Neural cell (in vitro differentiated cells): ENCODE results near the gene ARHGDIB. TPM values are rescaled to one million over a fixed set of nuclear protein-coding genes. Genes with fewer than 3 reads are reported as not detected.

Experiments used
- H2AFZ ChIP-seq: fragments of 200-600, 300-800 bp; sonication (generic), shearing (Covaris generic); 2 replicates; pipeline ENCODE4 v1.6.0; 2014; ENCODE audit warnings: low read depth, mild to moderate bottlenecking, antibody characterized with exemption, low read length, moderate library complexity
- H3F3A ChIP-seq: fragments of 200-600 bp; shearing (Covaris generic); 2 replicates; pipeline ENCODE4 v1.6.1; 2016; ENCODE audit warnings: mild to moderate bottlenecking, moderate library complexity, mixed read lengths, antibody characterized with exemption, low read length; ENCODE audit not compliant: insufficient read depth, poor library complexity, severe bottlenecking
- H3K27ac ChIP-seq: fragments of 200-600, 300-800 bp; sonication (generic), shearing (Covaris generic); 2 replicates; pipeline ENCODE4 v1.5.1; 2014; ENCODE audit warnings: mild to moderate bottlenecking, low read length, moderate library complexity
- H3K27me3 ChIP-seq: fragments of 300-800, 200-600 bp; sonication (generic), shearing (Covaris generic); 2 replicates; pipeline ENCODE4 v1.6.0; 2014; ENCODE audit warnings: mild to moderate bottlenecking, low read depth, low read length, moderate library complexity; ENCODE audit not compliant: insufficient read depth
- H3K36me3 ChIP-seq: fragments of 300-800, 200-600 bp; sonication (generic), shearing (Covaris generic); 2 replicates; pipeline ENCODE4 v1.5.1; 2014; ENCODE audit warnings: mild to moderate bottlenecking, antibody characterized with exemption, low read length, moderate library complexity; ENCODE audit not compliant: insufficient read depth
- H3K4me2 ChIP-seq: fragments of 300-800, 200-600 bp; sonication (generic), shearing (Covaris generic); 2 replicates; pipeline ENCODE4 v1.6.0; 2014; ENCODE audit warnings: mild to moderate bottlenecking, low read length
- H3K4me3 ChIP-seq: fragments of 300-800, 200-600 bp; sonication (generic), shearing (Covaris generic); 2 replicates; pipeline ENCODE4 v1.5.1; 2014; ENCODE audit warnings: mild to moderate bottlenecking, low read length, moderate library complexity
- H3K79me2 ChIP-seq: fragments of 200-600 bp; shearing (Covaris generic); replicated peaks from 2 replicates; pipeline ENCODE4 v1.6.0; 2014; ENCODE audit warnings: mild to moderate bottlenecking, low read length, moderate library complexity; ENCODE audit not compliant: insufficient read depth
- H3K9ac ChIP-seq: fragments of 300-800, 200-600 bp; sonication (generic), shearing (Covaris generic); 2 replicates; pipeline ENCODE4 v1.6.1; 2016; ENCODE audit warnings: mild to moderate bottlenecking, low read length, mixed read lengths
- H3K9me2 ChIP-seq: fragments of 200-600 bp; shearing (Covaris generic); 2 replicates; pipeline ENCODE4 v1.6.1; 2016; ENCODE audit warnings: mild to moderate bottlenecking, low read length, mixed read lengths; ENCODE audit not compliant: insufficient read depth
- H3K9me3 ChIP-seq: fragments of 200-600, 300-800 bp; sonication (generic), shearing (Covaris generic); 2 replicates; pipeline ENCODE4 v1.6.1; 2016; ENCODE audit warnings: mild to moderate bottlenecking, mixed run types, low read length, moderate library complexity, mixed read lengths
- H4K20me1 ChIP-seq: fragments of 200-600 bp; shearing (Covaris generic); 2 replicates; pipeline ENCODE4 v1.6.1; 2016; ENCODE audit warnings: mild to moderate bottlenecking, mixed run types; ENCODE audit not compliant: insufficient read depth
- CTCF ChIP-seq: fragments of 450-650 bp; IDR thresholded peaks from 2 replicates; pipeline ENCODE4 v1.5.1; 2014; ENCODE audit warnings: antibody characterized with exemption, mild to moderate bottlenecking, moderate library complexity; ENCODE audit not compliant: poor library complexity, severe bottlenecking
- EP300 ChIP-seq: fragments of 450-650 bp; conservative IDR thresholded peaks from 2 replicates; pipeline ENCODE4 v1.6.1; 2014; ENCODE audit warnings: antibody characterized with exemption, mild to moderate bottlenecking, moderate library complexity; ENCODE audit not compliant: poor library complexity, severe bottlenecking
- EZH2 ChIP-seq: fragments of 200-600, 300-800 bp; shearing (Covaris generic), sonication (generic); IDR thresholded peaks from 2 replicates; pipeline ENCODE4 v1.6.1; 2014; ENCODE audit warnings: antibody characterized with exemption, low read length, borderline replicate concordance, mild to moderate bottlenecking; ENCODE audit not compliant: insufficient read depth, poor library complexity, severe bottlenecking
- MXI1 ChIP-seq: fragments of 450-650 bp; conservative IDR thresholded peaks from 2 replicates; pipeline ENCODE4 v1.6.1; 2014; ENCODE audit warnings: antibody characterized with exemption, mild to moderate bottlenecking; ENCODE audit not compliant: poor library complexity, severe bottlenecking
- POLR2AphosphoS5 ChIP-seq: IDR thresholded peaks from 2 replicates; pipeline ENCODE4 v1.6.1; 2012
- RAD21 ChIP-seq: fragments of 450-650 bp; conservative IDR thresholded peaks from 2 replicates; pipeline ENCODE4 v1.6.1; 2014; ENCODE audit warnings: antibody characterized with exemption, mild to moderate bottlenecking, moderate library complexity
- SMC3 ChIP-seq: fragments of 450-650 bp; conservative IDR thresholded peaks from 2 replicates; pipeline ENCODE4 v1.6.1; 2014; ENCODE audit warnings: antibody characterized with exemption, mild to moderate bottlenecking, moderate library complexity; ENCODE audit not compliant: poor library complexity
- TAF1 ChIP-seq: IDR thresholded peaks from 2 replicates; pipeline ENCODE4 v1.6.1; 2012; ENCODE audit warnings: low read depth
- polyA plus RNA-seq: library from polyadenylated mRNA; depleted of rRNA; stranded (reverse); fragments of >200 nt; gene quantifications from 2 replicates; pipeline ENCODE4 v1.2.3, GENCODE V29; 2014
- TF ChIP-seq, protein P1 (sequence below): IDR thresholded peaks from 2 replicates; pipeline ENCODE4 v1.6.1; 2012; ENCODE audit warnings: borderline replicate concordance

The ARHGDIB gene
- polyA plus RNA-seq, 1 donor from 2014 or later = 7.7 TPM

DNA sequence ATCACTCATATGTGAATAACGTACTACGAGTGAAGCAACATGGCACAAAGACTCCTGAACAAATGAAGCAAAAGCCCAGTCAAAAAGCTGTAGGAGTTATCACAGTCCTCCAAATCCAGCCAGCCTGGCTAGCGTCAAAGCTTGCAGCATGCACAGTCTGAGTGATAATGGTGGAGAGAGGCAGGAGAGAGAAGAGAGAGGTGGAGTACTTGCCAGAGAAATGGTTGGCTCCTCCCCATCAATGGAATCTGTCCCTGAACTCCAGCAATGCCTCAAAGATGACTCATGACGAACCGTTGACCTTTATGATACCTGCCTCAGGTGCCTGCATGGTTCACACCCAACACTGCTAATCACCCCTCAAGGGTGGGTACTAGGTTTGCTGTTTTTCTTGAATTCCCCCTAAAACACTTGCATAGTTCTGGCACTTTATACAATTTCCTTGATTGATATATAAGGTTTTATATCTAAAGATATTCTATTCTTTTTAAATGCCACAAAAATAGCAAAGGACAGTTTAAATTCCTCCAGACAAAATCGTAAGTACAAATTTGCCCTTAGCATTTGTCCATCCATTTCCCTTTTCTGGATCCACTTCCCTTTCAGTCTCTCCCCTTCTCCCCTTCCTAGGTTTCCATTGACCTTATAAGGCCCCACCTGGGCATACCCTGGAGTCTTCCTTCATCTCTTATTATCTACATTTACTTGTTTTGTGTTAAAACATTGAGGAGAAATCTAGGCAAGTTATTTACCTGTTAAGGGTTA, 10.2 kb downstream of the ARHGDIB start:
- no peak overlapping the region for H3K4me2 ChIP-seq
- no peaks in the 10 kb centered on the region for H4K20me1 ChIP-seq
- no peaks in the 10 kb centered on the region for H3K9me3 ChIP-seq
- H3K36me3 ChIP-seq = no peaks in the 10 kb centered on the region
- TF ChIP-seq TAF1 = no peak
- TF ChIP-seq MXI1 = no peak
- no peak for TF ChIP-seq POLR2AphosphoS5
- no peak for TF ChIP-seq SMC3
- TF ChIP-seq EP300 = no peak
- peak overlapping the region; percentile 66 for H3K27ac ChIP-seq
- H3K27me3 ChIP-seq = no peaks in the 10 kb centered on the region
- no peak overlapping the region for H3K4me3 ChIP-seq
- no peak overlapping the region for H2AFZ ChIP-seq
- no peaks in the 10 kb centered on the region for H3K9me2 ChIP-seq
- H3F3A ChIP-seq = no peaks in the 10 kb centered on the region
- H3K79me2 ChIP-seq = no peaks in the 10 kb centered on the region
- H3K9ac ChIP-seq = no peak overlapping the region

DNA sequence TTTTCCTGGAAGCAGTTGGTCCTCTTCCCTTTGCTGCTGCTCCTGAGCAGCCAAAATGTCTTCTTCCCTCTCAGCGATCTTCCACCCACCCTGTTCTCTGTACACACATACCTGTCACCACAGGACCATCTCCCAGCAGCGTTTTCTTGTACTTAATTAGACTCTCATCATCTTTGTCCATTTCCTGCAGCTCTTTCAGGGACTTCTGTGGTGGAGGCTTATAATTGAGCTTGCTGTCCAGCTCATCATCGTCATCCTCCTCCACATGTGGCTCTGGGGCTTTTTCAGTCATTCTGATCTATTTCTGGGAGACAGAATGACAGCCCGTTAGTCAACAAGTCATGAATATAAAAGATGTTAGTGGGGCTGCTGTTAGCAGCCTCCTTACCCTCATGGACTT, 11.0 kb downstream of the ARHGDIB start:
- Histone ChIP-seq H4K20me1 (no peaks in the 10 kb centered on the region), H3K9me3 (no peaks in the 10 kb centered on the region), H3F3A (no peaks in the 10 kb centered on the region), H3K36me3 (no peaks in the 10 kb centered on the region), H3K4me3 (peak overlapping the region; percentile 22), H2AFZ (no peak overlapping the region), H3K9ac (peak overlapping the region; percentile 9), H3K4me2 (no peak overlapping the region), H3K27ac (peak overlapping the region; percentile 66), H3K79me2 (no peaks in the 10 kb centered on the region), H3K9me2 (no peaks in the 10 kb centered on the region), H3K27me3 (no peaks in the 10 kb centered on the region)
- TF ChIP-seq SMC3 (no peak), POLR2AphosphoS5 (peak; percentile 10), TAF1 (no peak), RAD21 (no peak), EP300 (peak; percentile 61), MXI1 (no peak), CTCF (no peak), EZH2 (no peak)
- TF ChIP-seq, protein P1, sequence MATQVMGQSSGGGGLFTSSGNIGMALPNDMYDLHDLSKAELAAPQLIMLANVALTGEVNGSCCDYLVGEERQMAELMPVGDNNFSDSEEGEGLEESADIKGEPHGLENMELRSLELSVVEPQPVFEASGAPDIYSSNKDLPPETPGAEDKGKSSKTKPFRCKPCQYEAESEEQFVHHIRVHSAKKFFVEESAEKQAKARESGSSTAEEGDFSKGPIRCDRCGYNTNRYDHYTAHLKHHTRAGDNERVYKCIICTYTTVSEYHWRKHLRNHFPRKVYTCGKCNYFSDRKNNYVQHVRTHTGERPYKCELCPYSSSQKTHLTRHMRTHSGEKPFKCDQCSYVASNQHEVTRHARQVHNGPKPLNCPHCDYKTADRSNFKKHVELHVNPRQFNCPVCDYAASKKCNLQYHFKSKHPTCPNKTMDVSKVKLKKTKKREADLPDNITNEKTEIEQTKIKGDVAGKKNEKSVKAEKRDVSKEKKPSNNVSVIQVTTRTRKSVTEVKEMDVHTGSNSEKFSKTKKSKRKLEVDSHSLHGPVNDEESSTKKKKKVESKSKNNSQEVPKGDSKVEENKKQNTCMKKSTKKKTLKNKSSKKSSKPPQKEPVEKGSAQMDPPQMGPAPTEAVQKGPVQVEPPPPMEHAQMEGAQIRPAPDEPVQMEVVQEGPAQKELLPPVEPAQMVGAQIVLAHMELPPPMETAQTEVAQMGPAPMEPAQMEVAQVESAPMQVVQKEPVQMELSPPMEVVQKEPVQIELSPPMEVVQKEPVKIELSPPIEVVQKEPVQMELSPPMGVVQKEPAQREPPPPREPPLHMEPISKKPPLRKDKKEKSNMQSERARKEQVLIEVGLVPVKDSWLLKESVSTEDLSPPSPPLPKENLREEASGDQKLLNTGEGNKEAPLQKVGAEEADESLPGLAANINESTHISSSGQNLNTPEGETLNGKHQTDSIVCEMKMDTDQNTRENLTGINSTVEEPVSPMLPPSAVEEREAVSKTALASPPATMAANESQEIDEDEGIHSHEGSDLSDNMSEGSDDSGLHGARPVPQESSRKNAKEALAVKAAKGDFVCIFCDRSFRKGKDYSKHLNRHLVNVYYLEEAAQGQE = no peak
